Fibroblast of lung (primary cell): ENCODE measurements around the gene IL1A. TPM values are rescaled to one million over a fixed set of nuclear protein-coding genes. Genes with fewer than 3 reads are reported as not detected.
A peak's percentile ranks its signal among the peaks of the same experiment; 100 is the strongest.

Experiments used
- DNase-seq, 2 donors: peaks; one replicate each; pipeline versions ENCODE4 v3.0.0 to v3.0.0-alpha.2; 2010; ENCODE audit warnings: low read depth in 2 of 2
- H2AFZ ChIP-seq: 2 replicates; pipeline ENCODE4 v1.5.1; 2012; ENCODE audit warnings: low read length, control low read depth, inconsistent platforms
- H3K27ac ChIP-seq: 2 replicates; pipeline ENCODE4 v1.5.1; 2011; ENCODE audit warnings: low read length, control low read depth; ENCODE audit not compliant: insufficient read depth
- H3K27me3 ChIP-seq: 2 replicates; pipeline ENCODE4 v1.5.1; 2011; ENCODE audit warnings: mild to moderate bottlenecking, low read length; ENCODE audit not compliant: control insufficient read depth, insufficient read depth
- H3K36me3 ChIP-seq: 2 replicates; pipeline ENCODE4 v1.5.1; 2011; ENCODE audit warnings: low read length; ENCODE audit not compliant: control insufficient read depth, insufficient read depth
- H3K4me1 ChIP-seq: 2 replicates; pipeline ENCODE4 v1.5.1; 2011; ENCODE audit warnings: low read length; ENCODE audit not compliant: control insufficient read depth, insufficient read depth; ENCODE audit errors: extremely low read depth
- H3K4me2 ChIP-seq: 2 replicates; pipeline ENCODE4 v1.5.1; 2011; ENCODE audit warnings: low read length, control low read depth; ENCODE audit not compliant: insufficient read depth; ENCODE audit errors: extremely low read depth
- H3K4me3 ChIP-seq, 4 experiments: fragments of 200-600 bp in 1 of 4; sonication (generic) in 1 of 4; replicated peaks in 1 of 4; 2 replicates each; pipeline ENCODE4 v1.5.1; 2011 to 2016; ENCODE audit warnings: low read length in 4 of 4, low read depth in 3 of 4, mild to moderate bottlenecking in 3 of 4, control low read depth in 2 of 4, inconsistent platforms in 1 of 4, mixed read lengths in 1 of 4; ENCODE audit not compliant: insufficient read depth in 1 of 4; ENCODE audit errors: control extremely low read depth in 1 of 4
- H3K79me2 ChIP-seq: 2 replicates; pipeline ENCODE4 v1.5.1; 2012; ENCODE audit warnings: mild to moderate bottlenecking, low read length, inconsistent platforms; ENCODE audit not compliant: control insufficient read depth, insufficient read depth
- H3K9ac ChIP-seq: 2 replicates; pipeline ENCODE4 v1.5.1; 2011; ENCODE audit warnings: mild to moderate bottlenecking, low read length, control low read depth; ENCODE audit not compliant: insufficient read depth
- H3K9me3 ChIP-seq: 2 replicates; pipeline ENCODE4 v1.5.1; 2012; ENCODE audit warnings: low read depth, low read length; ENCODE audit not compliant: control insufficient read depth, insufficient read depth
- H4K20me1 ChIP-seq: 2 replicates; pipeline ENCODE4 v1.5.1; 2011; ENCODE audit warnings: low read length; ENCODE audit not compliant: control insufficient read depth, insufficient read depth; ENCODE audit errors: extremely low read depth
- EZH2 ChIP-seq: IDR thresholded peaks from 2 replicates; pipeline ENCODE4 v1.5.1; 2012; ENCODE audit warnings: low read length, control low read depth, mild to moderate bottlenecking; ENCODE audit errors: missing control alignments
- polyA plus RNA-seq, 2 donors: library from polyadenylated mRNA; depleted of rRNA in 1 of 2; stranded (reverse) in 1 of 2; unstranded in 1 of 2; fragments of >200 nt; gene quantifications; 2 replicates each; pipeline ENCODE4 v1.2.1, GENCODE V29; 2011 to 2012; ENCODE audit warnings: missing spikeins in 1 of 2
- total RNA-seq: library from RNA; depleted of rRNA; stranded (reverse); fragments of >200 nt; gene quantifications from 2 replicates; pipeline ENCODE4 v1.2.1, GENCODE V29; 2014
- TF ChIP-seq, protein P1 (sequence below), 2 donors: IDR thresholded peaks in 1 of 2; conservative IDR thresholded peaks in 1 of 2; 1 replicate in 1 of 2; 2 replicates in 1 of 2; pipeline ENCODE4 v1.5.1; 2011 to 2012; ENCODE audit warnings: low read length in 2 of 2, control low read depth in 1 of 2, inconsistent platforms in 1 of 2, low read depth in 1 of 2, mild to moderate bottlenecking in 1 of 2

The IL1A gene
- total and polyA plus RNA-seq, 2 donors (not counting 1 experiment from before 2014, with no cell fraction given), result 0.07 to 0.17 TPM

DNA sequence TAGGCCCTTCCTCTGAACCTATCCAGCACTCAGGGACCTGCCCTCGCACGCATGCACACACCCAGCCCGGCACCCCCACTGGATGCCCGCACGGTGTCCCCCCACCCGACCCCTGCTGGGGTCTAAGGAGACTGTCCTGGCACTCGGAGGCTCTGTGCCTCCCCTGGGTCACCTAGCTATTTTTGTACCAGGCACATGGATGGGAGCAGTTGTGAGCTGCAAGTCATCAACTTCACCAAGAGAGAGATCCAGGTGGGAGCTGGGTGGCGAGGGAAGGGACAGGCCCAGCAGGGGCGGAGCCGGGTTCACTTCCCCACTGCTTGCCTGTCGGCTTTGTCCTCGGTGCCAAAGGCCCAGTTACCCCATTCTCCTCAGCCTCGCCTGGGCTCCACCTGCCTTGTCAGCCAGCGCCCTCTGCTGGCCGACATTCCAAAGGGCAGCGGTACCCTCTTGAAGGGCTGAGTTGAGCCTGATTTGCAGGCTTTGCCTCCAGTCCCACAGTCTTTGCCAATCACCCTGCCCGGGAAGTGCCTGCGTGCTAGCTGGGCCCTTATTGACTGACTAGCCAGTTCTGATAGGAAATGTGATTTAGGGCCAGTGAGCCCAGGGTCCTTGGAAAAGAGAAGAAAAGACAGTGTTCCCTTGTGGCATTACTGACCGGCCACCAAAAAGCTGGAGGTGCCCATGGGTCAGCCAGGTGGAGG is 57.7 kb downstream of the IL1A start:
- peak; percentile 79 to 90 for DNase-seq
- Histone ChIP-seq H3K4me1 (peaks cover 2% of the 10 kb centered on the region), H2AFZ (peak overlapping the region; percentile 74), H3K9ac (peak overlapping the region; percentile 9), H4K20me1 (no peaks in the 10 kb centered on the region), H3K9me3 (no peaks in the 10 kb centered on the region), H3K36me3 (no peaks in the 10 kb centered on the region), H3K4me3 (no peak overlapping the region), H3K4me2 (no peak overlapping the region), H3K27ac (no peak overlapping the region), H3K27me3 (no peaks in the 10 kb centered on the region), H3K79me2 (no peaks in the 10 kb centered on the region)
- TF ChIP-seq, protein P1, sequence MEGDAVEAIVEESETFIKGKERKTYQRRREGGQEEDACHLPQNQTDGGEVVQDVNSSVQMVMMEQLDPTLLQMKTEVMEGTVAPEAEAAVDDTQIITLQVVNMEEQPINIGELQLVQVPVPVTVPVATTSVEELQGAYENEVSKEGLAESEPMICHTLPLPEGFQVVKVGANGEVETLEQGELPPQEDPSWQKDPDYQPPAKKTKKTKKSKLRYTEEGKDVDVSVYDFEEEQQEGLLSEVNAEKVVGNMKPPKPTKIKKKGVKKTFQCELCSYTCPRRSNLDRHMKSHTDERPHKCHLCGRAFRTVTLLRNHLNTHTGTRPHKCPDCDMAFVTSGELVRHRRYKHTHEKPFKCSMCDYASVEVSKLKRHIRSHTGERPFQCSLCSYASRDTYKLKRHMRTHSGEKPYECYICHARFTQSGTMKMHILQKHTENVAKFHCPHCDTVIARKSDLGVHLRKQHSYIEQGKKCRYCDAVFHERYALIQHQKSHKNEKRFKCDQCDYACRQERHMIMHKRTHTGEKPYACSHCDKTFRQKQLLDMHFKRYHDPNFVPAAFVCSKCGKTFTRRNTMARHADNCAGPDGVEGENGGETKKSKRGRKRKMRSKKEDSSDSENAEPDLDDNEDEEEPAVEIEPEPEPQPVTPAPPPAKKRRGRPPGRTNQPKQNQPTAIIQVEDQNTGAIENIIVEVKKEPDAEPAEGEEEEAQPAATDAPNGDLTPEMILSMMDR (conservative IDR thresholded peaks at IDR 0.05 in 1 of 2, IDR thresholded peaks at IDR 0.05 in 1 of 2; ENCODE audit: low read depth in 1 of 2, low read length in 2 of 2), result peak; percentile 90 to 96
- no peak for TF ChIP-seq EZH2

DNA sequence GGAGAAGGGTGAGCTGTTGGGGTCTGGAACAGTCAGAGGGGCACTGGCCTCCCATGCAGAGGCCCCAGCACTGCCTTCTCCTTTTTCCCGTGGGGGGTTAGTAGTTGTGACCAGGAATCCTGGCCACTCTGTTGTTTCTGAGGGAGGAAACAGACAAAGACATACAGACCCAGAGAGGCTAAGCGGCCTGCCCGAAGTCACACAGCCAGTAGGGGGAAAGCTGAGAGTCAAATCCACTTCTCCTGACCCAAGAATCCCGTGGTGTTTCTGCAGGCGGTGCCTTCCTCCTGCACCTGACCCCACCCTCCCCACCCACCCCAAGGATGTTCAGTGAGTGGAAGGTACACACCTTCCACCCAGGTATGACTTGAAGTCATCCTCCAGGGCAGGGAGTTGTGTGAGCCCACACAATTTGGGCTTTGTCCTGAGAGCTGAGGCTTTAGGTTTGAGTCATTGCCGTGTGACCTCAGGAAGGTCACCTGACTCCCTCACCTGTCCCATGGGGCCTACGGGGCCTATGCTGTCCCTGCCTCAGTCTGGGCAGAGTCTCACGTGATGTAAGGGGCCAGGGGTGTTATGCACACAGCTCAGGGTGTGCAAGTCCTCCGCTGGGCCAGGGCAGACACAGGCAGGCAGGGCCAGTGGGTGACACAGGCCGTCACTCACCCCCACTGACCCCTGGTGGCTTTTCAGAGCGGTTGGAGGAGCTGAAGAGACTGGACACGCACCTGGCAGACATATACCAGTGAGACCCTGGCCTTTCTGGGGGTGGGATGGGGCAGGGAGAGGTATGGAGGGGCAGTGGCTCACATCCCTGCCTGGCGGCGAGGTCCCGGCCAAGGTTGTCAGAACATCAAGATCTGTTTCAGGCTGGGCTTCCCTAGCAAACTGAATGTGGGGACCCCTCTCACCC is 58.5 kb downstream of the IL1A start:
- no peaks in the 10 kb centered on the region for H3K79me2 ChIP-seq
- no peak overlapping the region for H2AFZ ChIP-seq
- no peaks in the 10 kb centered on the region for H3K9me3 ChIP-seq
- H3K27me3 ChIP-seq, result no peaks in the 10 kb centered on the region
- DNase-seq, result no peak
- no peak overlapping the region for H3K4me3 ChIP-seq
- no peak overlapping the region for H3K9ac ChIP-seq
- H3K36me3 ChIP-seq, result no peaks in the 10 kb centered on the region
- H4K20me1 ChIP-seq, result no peaks in the 10 kb centered on the region
- H3K4me1 ChIP-seq, result peaks cover 2% of the 10 kb centered on the region
- H3K4me2 ChIP-seq, result no peak overlapping the region
- H3K27ac ChIP-seq, result no peak overlapping the region
- TF ChIP-seq EZH2, result no peak
- TF ChIP-seq, protein P1 (conservative IDR thresholded peaks at IDR 0.05 in 1 of 2, IDR thresholded peaks at IDR 0.05 in 1 of 2; ENCODE audit: low read depth in 1 of 2, low read length in 2 of 2), result no peak
